Gastrocnemius medialis (tissue), 4 donors: ENCODE results near the gene DHCR24. TPM values are rescaled to one million over a fixed set of nuclear protein-coding genes. Genes with fewer than 3 reads are reported as not detected.

Experiments used
- ATAC-seq, 2 donors: fragments of 150-250 bp; one replicate each; pipeline ENCODE4 v1.9.1; 2016
- DNase-seq, 2 donors: peaks; one replicate each; pipeline ENCODE4 v3.0.0-alpha.2; 2019
- H3K27ac ChIP-seq, 4 donors: fragments of 200-600 bp; sonication (generic); 1 replicate in 1 of 4; 2 replicates in 3 of 4; pipeline ENCODE4 v1.5.1; 2016 to 2018; ENCODE audit warnings: mild to moderate bottlenecking in 2 of 4, moderate library complexity in 1 of 4
- H3K27me3 ChIP-seq, 3 donors: fragments of 200-600 bp; sonication (generic) in 2 of 3; 1 replicate in 1 of 3; 2 replicates in 2 of 3; pipeline versions ENCODE4 v1.5.1 to v1.6.0; 2016 to 2019; ENCODE audit warnings: mild to moderate bottlenecking in 1 of 3, moderate library complexity in 1 of 3
- H3K36me3 ChIP-seq, 2 donors: fragments of 200-600 bp; sonication (generic) in 1 of 2; one replicate each; pipeline ENCODE4 v1.5.1; 2017 to 2018
- H3K4me1 ChIP-seq, 2 donors: fragments of 200-600 bp; sonication (generic) in 1 of 2; one replicate each; pipeline ENCODE4 v1.5.1; 2016 to 2017; ENCODE audit warnings: mild to moderate bottlenecking in 2 of 2
- H3K4me3 ChIP-seq, 4 donors: fragments of 200-600 bp; sonication (generic) in 3 of 4; 1 replicate in 1 of 4; 2 replicates in 3 of 4; pipeline ENCODE4 v1.5.1; 2016 to 2019; ENCODE audit warnings: mild to moderate bottlenecking in 2 of 4
- H3K9me3 ChIP-seq, 3 donors: fragments of 200-600 bp; sonication (generic) in 2 of 3; 1 replicate in 1 of 3; 2 replicates in 2 of 3; pipeline ENCODE4 v1.5.1; 2016 to 2019
- POLR2A ChIP-seq, 2 donors: fragments of 450-650 bp; IDR thresholded peaks; one replicate each; pipeline ENCODE4 v1.6.1; 2017; ENCODE audit warnings: antibody characterized with exemption in 2 of 2, mild to moderate bottlenecking in 2 of 2, moderate library complexity in 2 of 2
- in situ Hi-C, 4 donors: fragments of 200-750 bp; cut with MboI; loops; one replicate each; pipeline versions ENCODE4 v1.15.0 to v1.8.0; 2017; ENCODE audit warnings: low sequenced_read_pairs in 4 of 4
- intact Hi-C: fragments of 100-400 bp; cut with DNase I; formaldehyde crosslinking; loops from one replicate; pipeline ENCODE4 v1.15.1; 2023; ENCODE audit warnings: low total_unique reads
- total RNA-seq, 4 donors: library from RNA; depleted of rRNA; stranded (reverse); fragments of >200 nt; gene quantifications; one replicate each; pipeline versions ENCODE4 v1.1.0 to v1.2.3, GENCODE V29; 2016
- TF ChIP-seq, protein P1 (sequence below), 5 experiments: fragments of 450-650 bp in 3 of 5; fragments of 200-600 bp in 2 of 5; sonication (generic) in 2 of 5; IDR thresholded peaks in 4 of 5; conservative IDR thresholded peaks in 1 of 5; 1 replicate in 4 of 5; 2 replicates in 1 of 5; pipeline ENCODE4 v1.5.1; 2016 to 2019; ENCODE audit warnings: antibody characterized with exemption in 5 of 5, mild to moderate bottlenecking in 3 of 5, moderate library complexity in 3 of 5

The DHCR24 gene
- total RNA-seq, 4 donors from 2014 or later = 155 to 362 (median 207) TPM

DNA sequence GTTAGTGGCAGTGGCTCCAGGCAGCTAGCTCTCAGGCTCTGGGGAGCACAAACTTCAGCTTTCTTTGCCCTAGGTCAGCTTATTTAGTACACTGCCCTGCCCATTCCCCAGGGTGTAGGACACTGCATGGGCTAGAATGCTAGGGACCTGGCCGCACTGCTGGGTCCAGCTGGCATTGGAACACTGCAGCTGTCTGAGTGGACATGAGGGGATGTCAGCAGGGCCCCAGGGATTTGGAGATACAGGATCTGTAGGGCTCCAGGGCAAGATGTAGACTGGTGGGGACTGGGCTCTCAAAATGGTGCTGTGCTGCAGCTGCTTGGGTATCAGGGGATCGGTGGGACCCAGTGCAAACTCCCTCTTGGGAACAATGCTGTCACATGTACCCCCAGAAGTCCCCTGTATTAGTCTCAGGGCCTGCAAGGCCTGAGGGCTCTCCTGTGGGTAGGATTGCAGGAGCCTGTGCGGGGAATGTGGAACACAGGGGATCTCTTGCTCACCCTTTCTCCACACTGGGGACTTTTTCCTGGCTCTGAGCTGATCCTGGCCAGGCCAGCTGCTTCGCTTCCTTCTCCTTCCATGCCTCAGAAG, 60.7 kb downstream of the DHCR24 start:
- Histone ChIP-seq H3K4me1 (no peaks in the 10 kb centered on the region), H3K9me3 (peaks cover 0 to 18% (median 0%) of the 10 kb centered on the region in 3 donors), H3K36me3 (no peaks in the 10 kb centered on the region), H3K4me3 (no peak overlapping the region), H3K27ac (no peak overlapping the region), H3K27me3 (no peaks in the 10 kb centered on the region)
- DNase-seq (no peak), ATAC-seq (no peak)
- intact Hi-C loops = no loop called here
- TF ChIP-seq, protein P1, sequence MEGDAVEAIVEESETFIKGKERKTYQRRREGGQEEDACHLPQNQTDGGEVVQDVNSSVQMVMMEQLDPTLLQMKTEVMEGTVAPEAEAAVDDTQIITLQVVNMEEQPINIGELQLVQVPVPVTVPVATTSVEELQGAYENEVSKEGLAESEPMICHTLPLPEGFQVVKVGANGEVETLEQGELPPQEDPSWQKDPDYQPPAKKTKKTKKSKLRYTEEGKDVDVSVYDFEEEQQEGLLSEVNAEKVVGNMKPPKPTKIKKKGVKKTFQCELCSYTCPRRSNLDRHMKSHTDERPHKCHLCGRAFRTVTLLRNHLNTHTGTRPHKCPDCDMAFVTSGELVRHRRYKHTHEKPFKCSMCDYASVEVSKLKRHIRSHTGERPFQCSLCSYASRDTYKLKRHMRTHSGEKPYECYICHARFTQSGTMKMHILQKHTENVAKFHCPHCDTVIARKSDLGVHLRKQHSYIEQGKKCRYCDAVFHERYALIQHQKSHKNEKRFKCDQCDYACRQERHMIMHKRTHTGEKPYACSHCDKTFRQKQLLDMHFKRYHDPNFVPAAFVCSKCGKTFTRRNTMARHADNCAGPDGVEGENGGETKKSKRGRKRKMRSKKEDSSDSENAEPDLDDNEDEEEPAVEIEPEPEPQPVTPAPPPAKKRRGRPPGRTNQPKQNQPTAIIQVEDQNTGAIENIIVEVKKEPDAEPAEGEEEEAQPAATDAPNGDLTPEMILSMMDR (IDR thresholded peaks at IDR 0.05 in 4 of 5, conservative IDR thresholded peaks at IDR 0.05 in 1 of 5) = no peak
- no peak for TF ChIP-seq POLR2A (IDR thresholded peaks at IDR 0.05)
- in situ Hi-C loops = no loop called here

DNA sequence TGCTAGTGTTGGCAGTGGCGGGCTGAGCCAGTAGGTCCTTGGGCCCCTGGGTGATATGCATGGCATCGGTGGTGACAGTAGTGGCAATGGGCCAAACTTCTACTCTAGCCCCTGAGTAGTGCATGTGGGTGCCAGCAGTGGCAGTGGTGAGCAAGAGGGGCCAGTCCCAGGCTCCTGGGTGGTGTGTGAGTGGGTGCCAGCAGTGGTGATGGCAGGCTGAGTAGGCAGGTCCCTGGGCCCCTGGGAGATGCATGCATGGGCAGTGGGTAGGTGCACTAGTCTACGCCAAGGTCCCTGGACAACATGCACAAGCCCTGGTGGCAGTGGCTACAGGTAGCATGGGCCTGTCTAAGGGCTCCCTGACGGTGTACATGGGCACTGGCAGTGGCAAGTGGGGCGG, 61.3 kb downstream of the DHCR24 start:
- ATAC-seq (no peak), DNase-seq (no peak)
- Histone ChIP-seq H3K36me3 (no peaks in the 10 kb centered on the region), H3K27me3 (no peaks in the 10 kb centered on the region), H3K9me3 (peaks cover 0 to 15% (median 0%) of the 10 kb centered on the region in 3 donors), H3K4me1 (no peaks in the 10 kb centered on the region), H3K27ac (no peak overlapping the region), H3K4me3 (no peak overlapping the region)
- intact Hi-C loops (no loop called here), in situ Hi-C loops (no loop called here)
- TF ChIP-seq POLR2A (IDR thresholded peaks at IDR 0.05) = no peak
- TF ChIP-seq, protein P1 (IDR thresholded peaks at IDR 0.05 in 4 of 5, conservative IDR thresholded peaks at IDR 0.05 in 1 of 5) = no peak

DNA sequence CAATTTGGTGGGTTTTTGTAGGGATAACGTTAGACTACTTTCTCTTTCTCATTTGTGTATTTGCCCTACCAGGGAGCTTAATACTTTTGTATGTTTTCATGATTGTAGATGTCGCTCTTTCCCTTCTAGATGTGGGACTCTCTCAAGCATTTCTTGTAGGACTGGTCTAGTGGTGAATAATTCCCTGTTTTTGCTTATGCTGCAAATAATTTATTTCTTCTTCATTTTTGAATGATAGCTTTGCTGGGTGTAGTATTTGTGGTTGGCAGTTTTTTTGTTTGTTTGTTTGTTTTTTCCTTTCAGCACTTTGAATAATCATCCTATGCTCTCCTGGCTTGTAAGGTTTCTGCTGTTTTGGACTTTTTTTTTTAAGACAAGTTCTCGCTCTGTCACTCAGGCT, 63.3 kb downstream of the DHCR24 start:
- in situ Hi-C loops (loop anchor here in 1 of 4 donors (25.0 kb wide), 1 partner anchor 711 kb away; no protein-coding TSS in a partner anchor), intact Hi-C loops (no loop called here)
- Histone ChIP-seq H3K4me1 (no peaks in the 10 kb centered on the region), H3K27ac (no peak overlapping the region), H3K36me3 (no peaks in the 10 kb centered on the region), H3K9me3 (peaks cover 0 to 15% (median 0%) of the 10 kb centered on the region in 3 donors), H3K27me3 (no peaks in the 10 kb centered on the region), H3K4me3 (no peak overlapping the region)
- ATAC-seq = no peak
- TF ChIP-seq, protein P1 (IDR thresholded peaks at IDR 0.05 in 4 of 5, conservative IDR thresholded peaks at IDR 0.05 in 1 of 5) = no peak
- no peak for TF ChIP-seq POLR2A (IDR thresholded peaks at IDR 0.05)
- DNase-seq = no peak

DNA sequence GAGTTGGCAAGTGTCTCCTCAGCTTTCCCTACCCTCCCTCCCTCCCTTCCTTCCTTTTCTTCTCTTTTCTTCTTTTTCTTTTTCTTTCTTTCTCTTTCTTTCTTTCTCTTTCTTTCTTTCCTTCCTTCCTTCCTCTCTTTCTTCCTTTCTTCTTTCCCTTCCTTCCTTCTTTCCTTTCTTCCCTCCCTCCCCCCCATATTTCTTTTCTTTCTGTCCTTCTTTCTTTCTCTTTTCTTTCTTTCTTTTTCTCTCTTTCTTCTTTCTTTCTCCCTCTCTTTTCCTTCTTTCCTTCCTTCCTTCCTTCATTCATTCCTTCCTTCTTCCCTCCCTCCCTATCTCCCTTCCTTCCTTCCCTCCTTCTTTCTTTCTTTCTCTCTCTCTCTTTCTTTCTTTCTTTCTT, 67.3 kb downstream of the DHCR24 start:
- Histone ChIP-seq H3K27me3 (no peaks in the 10 kb centered on the region), H3K9me3 (peaks cover 0 to 5% (median 0%) of the 10 kb centered on the region in 3 donors), H3K4me1 (no peaks in the 10 kb centered on the region), H3K36me3 (no peaks in the 10 kb centered on the region), H3K27ac (no peak overlapping the region), H3K4me3 (no peak overlapping the region)
- intact Hi-C loops (no loop called here), in situ Hi-C loops (loop anchor here in 1 of 4 donors (25.0 kb wide), 1 partner anchor 707 kb away; no protein-coding TSS in a partner anchor)
- no peak for ATAC-seq
- TF ChIP-seq, protein P1 (IDR thresholded peaks at IDR 0.05 in 4 of 5, conservative IDR thresholded peaks at IDR 0.05 in 1 of 5) = no peak
- TF ChIP-seq POLR2A (IDR thresholded peaks at IDR 0.05) = no peak
- DNase-seq = no peak

DNA sequence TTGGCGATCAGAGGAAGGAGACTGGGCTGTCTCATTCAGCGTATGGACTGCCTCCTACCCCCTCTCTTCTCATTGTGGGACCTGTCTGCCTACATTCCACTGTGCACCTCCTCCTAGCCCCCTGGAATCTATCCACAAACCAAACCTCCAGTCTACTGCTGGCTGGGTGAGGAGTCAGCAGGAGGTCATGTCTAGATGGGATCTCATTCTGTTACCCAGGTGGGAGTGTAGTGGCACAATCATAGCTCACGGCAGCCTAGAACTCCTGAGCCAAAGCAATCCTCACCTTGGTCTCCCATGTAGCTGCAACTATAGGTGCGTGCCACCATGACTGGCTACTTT, 67.8 kb downstream of the DHCR24 start:
- in situ Hi-C loops (loop anchor here in 1 of 4 donors (25.0 kb wide), 1 partner anchor 707 kb away; no protein-coding TSS in a partner anchor), intact Hi-C loops (no loop called here)
- TF ChIP-seq, protein P1 (IDR thresholded peaks at IDR 0.05 in 4 of 5, conservative IDR thresholded peaks at IDR 0.05 in 1 of 5) = no peak
- no peak for TF ChIP-seq POLR2A (IDR thresholded peaks at IDR 0.05)
- Histone ChIP-seq H3K4me3 (no peak overlapping the region), H3K9me3 (peaks cover 0 to 3% (median 0%) of the 10 kb centered on the region in 3 donors), H3K36me3 (no peaks in the 10 kb centered on the region), H3K27ac (no peak overlapping the region), H3K4me1 (no peaks in the 10 kb centered on the region), H3K27me3 (no peaks in the 10 kb centered on the region)
- ATAC-seq (no peak), DNase-seq (no peak)
